ENCODE measurements around the gene TUBGCP4.
"Not testable (repeated sequence)": the region's sequence is repeated elsewhere in the genome, so short reads cannot be mapped to it uniquely, and the experiment has no call there.

TUBGCP4 gene

DNA sequence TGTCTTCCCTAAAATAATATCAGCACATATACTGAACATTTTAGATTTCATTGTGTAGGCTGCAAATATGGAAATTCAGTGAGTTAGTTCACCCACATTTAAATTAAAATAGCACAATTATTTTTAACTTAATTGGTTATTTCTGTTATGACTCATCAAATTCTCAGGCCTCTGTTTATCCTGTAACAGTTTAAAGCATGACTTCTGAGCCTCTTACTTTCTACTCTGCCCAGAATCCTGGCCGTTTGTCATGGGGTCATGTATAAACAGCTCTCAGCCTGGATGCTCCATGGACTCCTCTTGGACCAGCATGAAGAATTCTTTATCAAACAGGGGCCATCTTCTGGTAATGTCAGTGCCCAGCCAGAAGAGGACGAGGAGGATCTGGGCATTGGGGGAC lies 12.2 kb downstream of the TUBGCP4 start:
- intact Hi-C loops (cut with DNase I; ENCODE audit: low total_unique reads) = no loop called here
- no peak for DNase-seq

DNA sequence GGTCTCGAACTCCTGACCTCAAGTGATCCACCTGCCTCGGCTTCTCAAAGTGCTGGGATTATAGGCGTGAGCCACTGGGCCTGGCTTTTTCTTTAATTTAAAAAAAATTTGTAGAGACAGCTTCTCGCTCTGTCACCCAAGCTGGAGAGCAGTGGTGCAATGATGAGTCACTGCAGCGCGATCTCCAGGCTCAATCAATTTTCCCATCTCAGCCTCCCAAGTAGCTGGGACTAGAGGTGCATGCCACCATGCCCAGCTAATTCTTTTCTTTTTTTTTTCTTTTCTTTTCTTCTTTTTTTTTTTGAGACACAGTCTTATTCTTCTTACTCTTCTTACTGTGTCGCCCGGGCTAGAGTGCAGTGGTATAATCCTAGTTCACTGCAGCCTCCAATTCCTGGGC lies 19.8 kb downstream of the TUBGCP4 start:
- Histone ChIP-seq H3K36me3 (peaks cover 27 to 70% (median 34%) of the 10 kb centered on the region in 3 donors), H3K9me3 (no peaks in the 10 kb centered on the region), H3K27ac (no peak overlapping the region), H3K4me3 (no peak overlapping the region), H3K4me1 (no peaks in the 10 kb centered on the region), H3K27me3 (no peaks in the 10 kb centered on the region)
- TF ChIP-seq, protein P1, sequence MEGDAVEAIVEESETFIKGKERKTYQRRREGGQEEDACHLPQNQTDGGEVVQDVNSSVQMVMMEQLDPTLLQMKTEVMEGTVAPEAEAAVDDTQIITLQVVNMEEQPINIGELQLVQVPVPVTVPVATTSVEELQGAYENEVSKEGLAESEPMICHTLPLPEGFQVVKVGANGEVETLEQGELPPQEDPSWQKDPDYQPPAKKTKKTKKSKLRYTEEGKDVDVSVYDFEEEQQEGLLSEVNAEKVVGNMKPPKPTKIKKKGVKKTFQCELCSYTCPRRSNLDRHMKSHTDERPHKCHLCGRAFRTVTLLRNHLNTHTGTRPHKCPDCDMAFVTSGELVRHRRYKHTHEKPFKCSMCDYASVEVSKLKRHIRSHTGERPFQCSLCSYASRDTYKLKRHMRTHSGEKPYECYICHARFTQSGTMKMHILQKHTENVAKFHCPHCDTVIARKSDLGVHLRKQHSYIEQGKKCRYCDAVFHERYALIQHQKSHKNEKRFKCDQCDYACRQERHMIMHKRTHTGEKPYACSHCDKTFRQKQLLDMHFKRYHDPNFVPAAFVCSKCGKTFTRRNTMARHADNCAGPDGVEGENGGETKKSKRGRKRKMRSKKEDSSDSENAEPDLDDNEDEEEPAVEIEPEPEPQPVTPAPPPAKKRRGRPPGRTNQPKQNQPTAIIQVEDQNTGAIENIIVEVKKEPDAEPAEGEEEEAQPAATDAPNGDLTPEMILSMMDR (IDR thresholded peaks at IDR 0.05) = no peak
- no peak for DNase-seq
- intact Hi-C loops (cut with DNase I; ENCODE audit: low total_unique reads) = no loop called here

More for the DNA sequence above, 12.2 kb downstream of the TUBGCP4 start:
- Histone ChIP-seq H3K9me3 (no peaks in the 10 kb centered on the region), H3K4me3 (no peak overlapping the region), H3K36me3 (peaks cover 42 to 88% (median 63%) of the 10 kb centered on the region in 3 donors), H3K4me1 (no peaks in the 10 kb centered on the region), H3K27ac (no peak overlapping the region), H3K27me3 (no peaks in the 10 kb centered on the region)
- TF ChIP-seq, protein P1 (IDR thresholded peaks at IDR 0.05) = no peak

DNA sequence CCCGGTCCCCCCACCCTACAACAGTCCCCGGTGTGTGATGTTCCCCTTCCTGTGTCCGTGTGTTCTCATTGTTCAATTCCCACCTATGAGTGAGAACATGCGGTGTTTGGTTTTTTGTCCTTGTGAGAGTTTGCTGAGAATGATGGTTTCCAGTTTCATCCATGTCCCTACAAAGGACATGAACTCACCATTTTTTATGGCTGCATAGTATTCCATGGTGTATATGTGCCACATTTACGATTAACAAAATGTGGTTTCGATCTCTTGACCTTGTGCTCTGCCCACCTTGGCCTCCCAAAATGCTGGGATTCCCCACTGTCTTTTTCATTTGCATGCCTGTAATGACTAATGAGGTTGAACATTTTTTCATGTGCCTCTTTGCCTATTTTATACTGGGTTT lies 22.7 kb downstream of the TUBGCP4 start:
- H3K9me3 ChIP-seq; H3K27me3 ChIP-seq; H3K4me1 ChIP-seq; DNase-seq; H3K27ac ChIP-seq; intact Hi-C loops (cut with DNase I; ENCODE audit: low total_unique reads); H3K4me3 ChIP-seq: not testable (repeated sequence)
- peaks cover 43 to 70% (median 44%) of the 10 kb centered on the region in 3 donors for H3K36me3 ChIP-seq

DNA sequence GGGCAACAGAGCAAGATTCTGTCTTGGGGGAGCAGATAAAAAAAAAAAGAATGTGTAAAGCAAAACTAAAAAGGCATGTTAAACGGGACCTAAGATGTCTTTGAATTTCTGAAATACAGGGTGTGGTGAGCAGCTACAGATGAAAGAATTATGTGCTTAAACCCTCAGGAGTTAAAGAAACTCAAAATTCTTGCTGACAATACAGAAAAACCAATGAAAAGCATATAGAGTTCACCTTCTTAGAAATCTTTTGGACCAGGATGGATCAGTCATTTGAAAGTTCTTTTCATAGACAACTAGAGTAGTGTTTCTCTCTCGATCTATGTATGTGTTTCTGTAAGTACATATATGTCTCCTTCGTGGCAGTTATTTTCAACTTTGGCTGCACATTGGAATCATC lies 31.4 kb downstream of the TUBGCP4 start:
- Histone ChIP-seq H3K4me1 (no peaks in the 10 kb centered on the region), H3K9me3 (no peaks in the 10 kb centered on the region), H3K36me3 (peaks cover 60 to 100% (median 73%) of the 10 kb centered on the region in 3 donors), H3K27me3 (no peaks in the 10 kb centered on the region), H3K27ac (no peak overlapping the region), H3K4me3 (no peak overlapping the region)
- no peak for DNase-seq
- TF ChIP-seq, protein P1 (IDR thresholded peaks at IDR 0.05) = no peak
- intact Hi-C loops (cut with DNase I; ENCODE audit: low total_unique reads) = no loop called here

DNA sequence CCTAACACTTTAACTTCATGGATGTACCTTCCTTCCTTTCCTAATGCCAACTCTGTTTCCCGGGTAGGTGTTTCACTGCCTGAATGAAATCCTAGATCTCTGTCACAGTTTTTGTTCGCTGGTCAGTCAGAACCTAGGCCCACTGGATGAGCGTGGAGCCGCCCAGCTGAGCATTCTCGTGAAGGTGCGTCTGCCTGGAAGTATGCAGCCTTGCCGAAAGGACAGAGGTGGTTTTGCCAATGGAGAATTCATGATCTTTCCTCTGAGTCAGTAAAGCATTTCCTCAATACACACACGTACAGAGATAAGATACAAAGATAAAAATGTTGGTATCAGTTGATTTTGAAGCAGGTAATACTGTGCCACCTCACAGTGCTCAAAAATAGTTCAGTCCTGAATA lies 32.7 kb downstream of the TUBGCP4 start:
- DNase-seq = no peak
- no peak overlapping the region for H3K4me3 ChIP-seq
- H3K4me1 ChIP-seq = no peaks in the 10 kb centered on the region
- intact Hi-C loops (cut with DNase I; ENCODE audit: low total_unique reads) = no loop called here
- TF ChIP-seq, protein P1 (IDR thresholded peaks at IDR 0.05) = no peak
- H3K9me3 ChIP-seq = no peaks in the 10 kb centered on the region
- H3K27ac ChIP-seq = no peak overlapping the region
- peaks cover 57 to 100% (median 75%) of the 10 kb centered on the region in 3 donors for H3K36me3 ChIP-seq
- no peaks in the 10 kb centered on the region for H3K27me3 ChIP-seq

DNA sequence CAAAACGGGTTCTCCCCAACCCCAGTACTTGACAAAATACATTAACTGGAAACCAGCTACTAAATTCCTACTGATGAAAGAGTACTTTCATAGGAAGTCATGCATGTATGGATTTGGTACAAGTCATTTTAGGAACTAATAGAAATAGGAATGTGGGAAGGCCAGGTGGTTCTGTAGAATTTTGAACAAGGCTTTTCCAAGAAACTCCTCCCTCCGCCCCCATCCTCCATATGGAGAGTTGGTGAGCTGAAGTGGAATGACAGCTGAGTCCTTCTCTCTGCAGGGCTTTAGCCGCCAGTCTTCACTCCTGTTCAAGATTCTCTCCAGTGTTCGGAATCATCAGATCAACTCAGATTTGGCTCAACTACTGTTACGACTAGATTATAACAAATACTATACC lies 33.2 kb downstream of the TUBGCP4 start:
- H3K36me3 ChIP-seq = peaks cover 59 to 100% (median 75%) of the 10 kb centered on the region in 3 donors

More for the DNA sequence above, 33.2 kb downstream of the TUBGCP4 start:
- no peak overlapping the region for H3K4me3 ChIP-seq
- H3K27me3 ChIP-seq = no peaks in the 10 kb centered on the region
- H3K9me3 ChIP-seq = no peaks in the 10 kb centered on the region
- DNase-seq = no peak
- TF ChIP-seq, protein P1 (IDR thresholded peaks at IDR 0.05) = no peak
- H3K27ac ChIP-seq = no peak overlapping the region
- H3K4me1 ChIP-seq = no peaks in the 10 kb centered on the region
- intact Hi-C loops (cut with DNase I; ENCODE audit: low total_unique reads) = no loop called here

Data from tibial artery (tissue), 4 donors.